AG09309 (cell line): Measurements from ENCODE around the gene REG4.
"Not testable (repeated sequence)": the region's sequence is repeated elsewhere in the genome, so short reads cannot be mapped to it uniquely, and the experiment has no call there.

Experiments used
- DNase-seq: peaks from one replicate; pipeline ENCODE4 v3.0.0-alpha.2; 2010; ENCODE audit warnings: low read depth
- H3K4me3 ChIP-seq: 2 replicates; pipeline ENCODE4 v1.5.1; 2011; ENCODE audit warnings: mild to moderate bottlenecking, low read depth, low read length, moderate library complexity; ENCODE audit not compliant: control insufficient read depth
- TF ChIP-seq, protein P1 (sequence below): IDR thresholded peaks from 2 replicates; pipeline ENCODE4 v1.5.1; 2011; ENCODE audit warnings: mild to moderate bottlenecking, low read depth, low read length, inconsistent platforms; ENCODE audit not compliant: insufficient read depth, control insufficient read depth; ENCODE audit errors: missing control alignments

The REG4 gene

DNA sequence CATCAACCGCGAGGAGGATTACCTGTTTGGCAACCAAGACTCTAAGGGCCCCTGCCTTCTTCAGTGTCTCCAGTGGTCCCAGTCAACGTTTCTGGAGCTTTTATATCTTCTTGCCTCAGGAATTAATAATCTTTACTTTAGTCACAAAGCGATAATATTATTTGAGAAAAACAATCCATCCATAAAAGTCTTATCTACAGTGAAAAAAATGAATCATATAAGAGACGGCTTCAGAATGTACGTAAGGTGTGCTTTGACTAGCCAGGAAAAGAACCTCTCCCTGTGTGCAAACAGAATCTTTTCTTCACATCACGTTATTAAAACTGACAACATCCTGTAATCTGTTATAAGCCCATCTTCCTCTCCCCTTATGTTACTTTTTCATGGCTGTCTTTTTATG, at the start of gene REG4:
TSS of gene REG4 (minus strand) at position 74 of the 400 bp plus-strand sequence. CDS start 2,691 bp downstream, outside the sequence.
- no peak for DNase-seq
- no peak within 1 kb of the TSS for H3K4me3 ChIP-seq
- TF ChIP-seq, protein P1, sequence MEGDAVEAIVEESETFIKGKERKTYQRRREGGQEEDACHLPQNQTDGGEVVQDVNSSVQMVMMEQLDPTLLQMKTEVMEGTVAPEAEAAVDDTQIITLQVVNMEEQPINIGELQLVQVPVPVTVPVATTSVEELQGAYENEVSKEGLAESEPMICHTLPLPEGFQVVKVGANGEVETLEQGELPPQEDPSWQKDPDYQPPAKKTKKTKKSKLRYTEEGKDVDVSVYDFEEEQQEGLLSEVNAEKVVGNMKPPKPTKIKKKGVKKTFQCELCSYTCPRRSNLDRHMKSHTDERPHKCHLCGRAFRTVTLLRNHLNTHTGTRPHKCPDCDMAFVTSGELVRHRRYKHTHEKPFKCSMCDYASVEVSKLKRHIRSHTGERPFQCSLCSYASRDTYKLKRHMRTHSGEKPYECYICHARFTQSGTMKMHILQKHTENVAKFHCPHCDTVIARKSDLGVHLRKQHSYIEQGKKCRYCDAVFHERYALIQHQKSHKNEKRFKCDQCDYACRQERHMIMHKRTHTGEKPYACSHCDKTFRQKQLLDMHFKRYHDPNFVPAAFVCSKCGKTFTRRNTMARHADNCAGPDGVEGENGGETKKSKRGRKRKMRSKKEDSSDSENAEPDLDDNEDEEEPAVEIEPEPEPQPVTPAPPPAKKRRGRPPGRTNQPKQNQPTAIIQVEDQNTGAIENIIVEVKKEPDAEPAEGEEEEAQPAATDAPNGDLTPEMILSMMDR = no peak

GRCh38 chr1:119859647-119860046, 48.4 kb upstream of the REG4 start:
- TF ChIP-seq, protein P1 = no peak
- H3K4me3 ChIP-seq = no peak overlapping the region
- DNase-seq = peak; percentile 16

- not testable (repeated sequence) for H3K4me3 ChIP-seq, DNase-seq
Measured at GRCh38 chr1:119858556-119859214, 47.4 kb upstream of the REG4 start.

DNA sequence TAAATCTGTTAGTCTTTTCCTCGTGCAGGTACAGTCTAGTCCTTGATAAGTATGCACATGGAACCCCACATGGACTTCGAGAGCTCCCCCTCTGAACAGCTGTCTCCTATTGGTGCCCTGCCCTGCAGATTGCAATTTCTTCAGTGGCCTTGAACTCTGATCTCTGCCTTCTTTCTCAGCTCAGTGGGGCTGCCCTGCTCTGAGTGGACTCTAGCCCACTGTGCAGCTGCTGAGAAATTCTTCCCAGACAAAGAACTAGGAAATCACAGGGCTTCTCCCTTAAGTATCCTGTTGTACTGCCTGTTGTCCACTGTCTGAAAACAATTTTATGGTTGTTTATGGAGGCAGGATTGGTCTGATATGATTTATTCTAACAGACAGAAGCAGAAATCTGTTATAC, 46.9 kb upstream of the REG4 start:
- TF ChIP-seq, protein P1 = no peak
- no peak overlapping the region for H3K4me3 ChIP-seq
- no peak for DNase-seq

DNA sequence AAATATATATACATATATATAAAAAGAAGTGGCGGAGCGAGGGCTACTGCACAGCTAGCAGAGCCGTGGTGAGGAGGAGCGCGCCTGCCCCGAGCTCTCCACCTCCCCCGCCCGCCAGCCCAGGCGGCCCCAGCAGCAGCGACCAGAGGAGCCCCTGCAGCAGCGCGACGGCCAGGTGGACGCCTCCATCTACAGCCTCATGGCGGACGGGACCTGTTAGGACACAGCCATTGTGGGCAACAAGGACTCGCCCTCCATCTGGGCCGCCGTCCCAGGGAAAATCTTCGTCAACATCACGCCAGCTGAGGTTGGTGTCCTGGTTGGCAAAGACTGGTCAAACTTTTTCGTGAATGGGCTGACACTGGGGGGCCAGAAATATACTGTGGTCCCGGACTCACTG, 41.9 kb upstream of the REG4 start:
- H3K4me3 ChIP-seq = no peak overlapping the region
- no peak for DNase-seq
- TF ChIP-seq, protein P1 = no peak

GRCh38 chr1:119844206-119844605, 32.9 kb upstream of the REG4 start:
- TF ChIP-seq, protein P1 = peak; percentile 33
- not testable (repeated sequence) for DNase-seq, H3K4me3 ChIP-seq

GRCh38 chr1:119841306-119841705, 30.0 kb upstream of the REG4 start:
- no peak overlapping the region for H3K4me3 ChIP-seq
- DNase-seq = no peak
- TF ChIP-seq, protein P1 = no peak
